WI38 (cell line): ENCODE measurements around the gene OR9Q1.

Source experiments
- H3K4me3 ChIP-seq: 2 replicates; pipeline ENCODE4 v1.5.1; 2011; ENCODE audit warnings: low read depth, mild to moderate bottlenecking, control low read depth, low read length
- CTCF ChIP-seq: IDR thresholded peaks from 2 replicates; pipeline ENCODE4 v1.5.1; 2012; ENCODE audit warnings: low read depth, mild to moderate bottlenecking, control low read depth, low read length

Gene OR9Q1

GRCh38 chr11:58004664-58005063 is 19.0 kb upstream of the OR9Q1 start:
- TF ChIP-seq CTCF: no peak
- H3K4me3 ChIP-seq: no peak overlapping the region

GRCh38 chr11:58006940-58007339 is 16.7 kb upstream of the OR9Q1 start:
- H3K4me3 ChIP-seq: no peak overlapping the region
- no peak for TF ChIP-seq CTCF

GRCh38 chr11:58011771-58012170 is 11.9 kb upstream of the OR9Q1 start:
- H3K4me3 ChIP-seq: no peak overlapping the region
- TF ChIP-seq CTCF: no peak

GRCh38 chr11:58024601-58025091 is 965 bp downstream of the OR9Q1 start:
- H3K4me3 ChIP-seq: peak overlapping the region; percentile 8; the same call in 1 of the 2 replicates
- TF ChIP-seq CTCF: no peak

- TF ChIP-seq CTCF: no peak
- H3K4me3 ChIP-seq: no peak overlapping the region
Observed at GRCh38 chr11:58027341-58027740, 3.7 kb downstream of the OR9Q1 start.

DNA sequence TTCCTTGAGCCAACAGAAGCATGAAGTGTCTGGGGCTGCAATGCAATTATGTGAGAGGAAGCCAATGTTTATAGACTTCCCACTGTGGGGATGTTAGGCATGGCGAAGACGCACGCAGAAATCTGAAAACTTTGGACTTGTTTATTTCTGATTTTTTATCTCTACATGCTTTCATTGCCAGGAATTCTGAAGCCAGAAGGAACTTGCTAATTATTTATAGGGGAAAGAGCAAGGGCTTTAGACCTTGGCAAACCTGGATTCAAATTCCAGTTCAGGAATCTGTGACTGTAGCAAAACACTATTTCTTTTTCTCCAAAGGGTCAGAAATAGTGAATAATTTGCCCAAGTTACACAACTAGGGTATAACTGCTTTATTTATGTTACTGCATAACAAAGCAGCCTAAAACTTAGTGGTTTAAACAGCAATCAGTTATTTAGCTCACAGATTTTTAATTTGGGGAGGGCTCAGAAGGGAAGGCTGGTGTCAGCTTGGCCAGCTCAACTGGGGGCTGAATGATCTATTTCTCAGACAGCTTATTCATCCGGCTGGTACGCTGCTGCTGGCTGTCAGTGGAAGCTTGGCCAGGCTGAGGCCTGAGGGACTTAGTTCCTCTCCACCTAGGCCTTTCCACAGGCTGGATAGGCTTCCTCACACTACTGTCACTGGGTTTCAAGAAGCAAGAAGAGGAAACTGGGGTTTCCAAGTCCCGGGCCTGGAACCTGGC is 5.2 kb downstream of the OR9Q1 start:
- no peak overlapping the region for H3K4me3 ChIP-seq

More for the DNA sequence above, 5.2 kb downstream of the OR9Q1 start:
- no peak for TF ChIP-seq CTCF
